GM20000 (cell line): ENCODE results near the gene KIF26B.
"Not testable (repeated sequence)": the region's sequence is repeated elsewhere in the genome, so short reads cannot be mapped to it uniquely, and the experiment has no call there.

Experiments used
- DNase-seq: peaks from one replicate; pipeline ENCODE4 v3.0.0; 2012; ENCODE audit warnings: low spot score
- TF ChIP-seq, protein P1 (sequence below): IDR thresholded peaks from 2 replicates; pipeline ENCODE4 v1.5.1; 2012; ENCODE audit warnings: mild to moderate bottlenecking, control low read depth; ENCODE audit errors: extremely low read depth, missing control alignments

The KIF26B gene

DNA sequence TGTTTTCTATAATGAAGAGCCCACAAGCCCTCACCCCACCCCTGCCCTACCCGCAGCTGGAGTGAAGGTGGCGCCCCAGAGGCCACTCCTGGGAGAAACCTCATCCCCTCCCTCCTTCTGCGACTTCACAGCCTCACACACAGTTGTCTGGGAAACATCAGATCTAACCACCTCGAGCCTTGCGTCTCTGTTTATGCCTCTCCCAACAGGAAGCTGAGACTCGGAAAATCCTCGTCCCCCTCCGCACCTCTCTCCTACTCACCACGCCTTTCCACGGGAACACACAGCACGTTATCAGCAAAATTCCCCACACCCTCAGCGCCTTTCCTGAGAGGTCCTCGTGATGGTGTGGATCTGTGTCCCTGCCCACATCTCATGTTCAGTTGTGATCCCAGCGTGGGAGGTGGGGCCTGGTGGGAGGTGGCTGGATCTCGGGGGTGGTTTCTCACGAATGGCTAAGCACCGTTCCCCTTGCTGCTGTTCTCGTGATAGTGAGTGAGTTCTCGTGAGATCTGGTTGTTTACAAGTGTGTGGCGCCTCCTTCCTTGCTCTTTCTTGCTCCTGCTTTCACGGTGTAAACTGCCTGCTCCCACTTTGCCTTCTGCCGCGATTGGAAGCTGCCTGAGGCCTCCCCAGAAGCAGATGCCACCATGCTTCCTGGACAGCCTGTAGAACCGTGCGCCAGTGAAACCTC lies 190.6 kb downstream of the KIF26B start:
- no peak for DNase-seq

DNA sequence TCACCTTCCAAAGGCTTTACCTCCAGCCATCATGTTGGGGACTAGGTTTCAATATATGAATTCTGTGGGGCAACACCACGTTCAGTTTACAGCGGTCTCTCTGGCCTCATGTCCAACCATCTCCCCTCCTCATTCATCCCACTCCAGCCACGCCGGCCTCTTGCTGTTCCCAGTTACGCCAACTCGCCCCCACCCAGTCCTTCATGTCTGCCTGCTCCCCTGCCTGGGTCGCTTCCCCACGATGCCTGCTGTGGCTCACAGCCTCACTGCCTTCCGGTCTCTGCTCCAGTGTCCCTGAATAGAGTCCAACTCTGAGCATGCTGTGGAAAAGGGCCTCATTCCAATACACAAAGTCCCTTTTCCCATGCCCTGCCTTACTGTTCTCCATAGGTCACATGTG lies 193.8 kb downstream of the KIF26B start:
- DNase-seq, result no peak
- TF ChIP-seq, protein P1, sequence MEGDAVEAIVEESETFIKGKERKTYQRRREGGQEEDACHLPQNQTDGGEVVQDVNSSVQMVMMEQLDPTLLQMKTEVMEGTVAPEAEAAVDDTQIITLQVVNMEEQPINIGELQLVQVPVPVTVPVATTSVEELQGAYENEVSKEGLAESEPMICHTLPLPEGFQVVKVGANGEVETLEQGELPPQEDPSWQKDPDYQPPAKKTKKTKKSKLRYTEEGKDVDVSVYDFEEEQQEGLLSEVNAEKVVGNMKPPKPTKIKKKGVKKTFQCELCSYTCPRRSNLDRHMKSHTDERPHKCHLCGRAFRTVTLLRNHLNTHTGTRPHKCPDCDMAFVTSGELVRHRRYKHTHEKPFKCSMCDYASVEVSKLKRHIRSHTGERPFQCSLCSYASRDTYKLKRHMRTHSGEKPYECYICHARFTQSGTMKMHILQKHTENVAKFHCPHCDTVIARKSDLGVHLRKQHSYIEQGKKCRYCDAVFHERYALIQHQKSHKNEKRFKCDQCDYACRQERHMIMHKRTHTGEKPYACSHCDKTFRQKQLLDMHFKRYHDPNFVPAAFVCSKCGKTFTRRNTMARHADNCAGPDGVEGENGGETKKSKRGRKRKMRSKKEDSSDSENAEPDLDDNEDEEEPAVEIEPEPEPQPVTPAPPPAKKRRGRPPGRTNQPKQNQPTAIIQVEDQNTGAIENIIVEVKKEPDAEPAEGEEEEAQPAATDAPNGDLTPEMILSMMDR, result no peak

More for the DNA sequence above, 190.6 kb downstream of the KIF26B start:
- TF ChIP-seq, protein P1, result no peak

- no peak for DNase-seq
- TF ChIP-seq, protein P1, result no peak
Observed at GRCh38 chr1:245353411-245353810, 198.6 kb downstream of the KIF26B start.

- DNase-seq, result no peak
- TF ChIP-seq, protein P1, result no peak
Observed at GRCh38 chr1:245353915-245354775, 199.4 kb downstream of the KIF26B start.

GRCh38 chr1:245355851-245356630 lies 201.3 kb downstream of the KIF26B start:
- DNase-seq, result not testable (repeated sequence)

GRCh38 chr1:245356891-245357585 lies 202.3 kb downstream of the KIF26B start:
- TF ChIP-seq, protein P1, result no peak
- no peak for DNase-seq

- DNase-seq, result not testable (repeated sequence)
Observed at GRCh38 chr1:245359101-245359680, 204.4 kb downstream of the KIF26B start.

- no peak for DNase-seq
Observed at GRCh38 chr1:245361065-245361464, 206.3 kb downstream of the KIF26B start.

More at GRCh38 chr1:245361065-245361464, 206.3 kb downstream of the KIF26B start:
- TF ChIP-seq, protein P1, result no peak
